Measurements from ENCODE around the gene PCK1.

Gene PCK1

GRCh38 chr20:57608516-57608915 is 47.6 kb downstream of the PCK1 start:
- no peak for DNase-seq

GRCh38 chr20:57609086-57609841 is 48.4 kb downstream of the PCK1 start:
- DNase-seq, result no peak

GRCh38 chr20:57609842-57610167 is 48.9 kb downstream of the PCK1 start:
- no peak for DNase-seq

DNA sequence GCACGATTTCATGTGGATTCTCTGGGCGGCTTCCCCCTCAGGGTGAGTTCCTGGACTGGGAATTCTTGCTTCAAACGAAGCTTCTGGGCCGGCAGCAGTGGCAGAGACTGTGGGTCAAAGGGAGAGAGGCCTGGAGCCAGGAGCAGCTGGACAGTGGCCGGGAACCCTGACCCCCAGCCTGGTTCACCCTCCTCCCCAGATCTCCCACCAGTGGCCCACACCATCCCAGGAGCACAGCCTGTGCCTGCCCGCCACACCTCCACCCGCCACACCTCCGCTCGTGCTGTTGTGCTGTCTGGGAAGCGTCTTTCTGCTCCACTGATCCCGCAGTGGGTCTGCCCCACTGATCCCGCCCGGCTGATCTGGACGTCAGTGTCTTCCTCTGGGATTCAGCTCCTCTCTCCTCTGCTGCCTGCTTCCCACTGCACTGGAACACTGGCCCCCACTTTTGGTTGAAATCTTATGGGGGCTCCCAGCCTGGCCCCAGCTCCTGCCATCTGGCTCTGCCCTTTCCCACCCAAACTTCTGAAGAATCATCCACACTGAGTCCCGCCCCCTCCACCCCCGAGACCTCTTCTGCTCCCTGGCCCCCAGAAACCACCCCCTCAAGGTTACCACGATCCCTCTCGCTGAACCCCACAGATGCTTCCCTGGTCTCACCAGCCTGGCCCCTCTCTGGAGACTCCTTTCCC is 49.5 kb downstream of the PCK1 start:
- DNase-seq, result no peak

DNA sequence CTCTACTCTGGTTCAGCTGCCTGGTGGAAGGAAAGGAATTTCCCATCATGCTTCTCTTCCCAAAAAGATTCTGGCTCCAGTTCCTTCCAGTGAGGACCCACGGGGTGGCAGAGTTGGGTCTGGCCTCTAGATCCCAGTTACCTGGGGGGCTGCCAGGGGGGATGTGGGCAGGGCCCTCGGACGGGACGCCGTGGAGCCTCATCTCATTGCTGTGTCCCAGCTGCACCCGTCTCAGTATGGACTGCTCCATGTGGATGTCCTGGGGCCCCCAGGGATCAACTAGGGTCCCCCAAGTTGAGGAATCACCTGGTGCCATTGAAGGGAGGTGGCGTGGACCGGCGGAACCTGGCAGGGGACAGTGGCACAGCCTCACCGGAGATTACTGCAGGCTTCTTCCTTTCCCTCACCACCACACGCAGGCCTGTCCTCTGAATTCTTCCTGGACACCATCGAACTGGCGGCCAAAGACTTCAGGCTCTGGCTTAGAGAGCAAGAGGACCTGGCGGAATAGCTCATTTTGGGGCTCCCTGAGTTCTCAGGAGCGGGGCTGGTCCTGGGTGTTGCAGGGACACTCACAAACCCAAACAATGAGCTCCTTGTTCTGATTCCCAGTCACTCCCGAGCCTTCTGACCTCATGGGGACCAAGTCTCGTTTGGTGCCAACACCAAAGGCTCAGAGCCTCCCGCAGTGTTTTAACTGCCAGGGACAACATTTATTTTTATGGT is 50.8 kb downstream of the PCK1 start:
- DNase-seq, result no peak

DNA sequence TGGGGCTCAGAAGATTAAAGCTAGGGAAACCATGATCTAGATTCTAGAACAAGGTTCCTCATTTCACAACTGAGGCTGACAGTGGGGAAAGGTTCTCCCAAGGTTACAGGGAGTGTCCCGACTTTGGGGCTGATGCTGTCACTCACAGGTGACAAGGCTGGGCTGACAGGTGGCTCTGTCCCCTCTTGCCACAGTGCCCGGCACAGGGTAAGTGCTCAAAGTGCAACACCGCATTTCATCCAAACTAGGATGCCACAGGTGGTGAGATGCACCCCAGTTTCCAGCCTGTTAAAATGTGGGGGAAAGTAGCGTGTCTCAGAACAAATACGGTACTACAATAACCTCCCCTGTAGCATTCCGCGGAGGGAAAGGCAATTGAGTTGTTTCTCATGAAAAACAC is 51.5 kb downstream of the PCK1 start:
- DNase-seq, result no peak

- no peak for DNase-seq
Measured at GRCh38 chr20:57612916-57613315, 52.0 kb downstream of the PCK1 start.

DNA sequence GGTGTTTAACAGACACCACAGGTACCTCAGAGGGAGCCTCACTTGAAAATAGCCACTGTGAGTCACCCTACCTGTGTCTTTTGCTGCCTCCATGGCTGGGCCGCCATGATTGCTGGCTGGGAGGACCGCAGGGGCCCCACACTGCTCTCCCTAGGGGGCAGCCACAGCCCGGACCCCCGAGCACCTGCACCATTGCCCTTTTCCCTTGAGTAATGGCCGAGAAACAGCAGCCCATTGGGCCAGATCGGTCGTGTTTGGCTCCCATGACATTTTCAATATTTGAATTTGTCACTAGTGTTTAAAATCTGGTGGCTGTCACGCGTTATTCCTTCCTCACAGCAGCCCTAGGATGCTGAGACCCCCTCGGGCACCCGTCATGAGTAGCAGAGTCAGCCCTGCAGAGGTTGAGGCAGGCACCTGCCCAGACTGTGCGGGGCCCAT is 52.6 kb downstream of the PCK1 start:
- no peak for DNase-seq

DNA sequence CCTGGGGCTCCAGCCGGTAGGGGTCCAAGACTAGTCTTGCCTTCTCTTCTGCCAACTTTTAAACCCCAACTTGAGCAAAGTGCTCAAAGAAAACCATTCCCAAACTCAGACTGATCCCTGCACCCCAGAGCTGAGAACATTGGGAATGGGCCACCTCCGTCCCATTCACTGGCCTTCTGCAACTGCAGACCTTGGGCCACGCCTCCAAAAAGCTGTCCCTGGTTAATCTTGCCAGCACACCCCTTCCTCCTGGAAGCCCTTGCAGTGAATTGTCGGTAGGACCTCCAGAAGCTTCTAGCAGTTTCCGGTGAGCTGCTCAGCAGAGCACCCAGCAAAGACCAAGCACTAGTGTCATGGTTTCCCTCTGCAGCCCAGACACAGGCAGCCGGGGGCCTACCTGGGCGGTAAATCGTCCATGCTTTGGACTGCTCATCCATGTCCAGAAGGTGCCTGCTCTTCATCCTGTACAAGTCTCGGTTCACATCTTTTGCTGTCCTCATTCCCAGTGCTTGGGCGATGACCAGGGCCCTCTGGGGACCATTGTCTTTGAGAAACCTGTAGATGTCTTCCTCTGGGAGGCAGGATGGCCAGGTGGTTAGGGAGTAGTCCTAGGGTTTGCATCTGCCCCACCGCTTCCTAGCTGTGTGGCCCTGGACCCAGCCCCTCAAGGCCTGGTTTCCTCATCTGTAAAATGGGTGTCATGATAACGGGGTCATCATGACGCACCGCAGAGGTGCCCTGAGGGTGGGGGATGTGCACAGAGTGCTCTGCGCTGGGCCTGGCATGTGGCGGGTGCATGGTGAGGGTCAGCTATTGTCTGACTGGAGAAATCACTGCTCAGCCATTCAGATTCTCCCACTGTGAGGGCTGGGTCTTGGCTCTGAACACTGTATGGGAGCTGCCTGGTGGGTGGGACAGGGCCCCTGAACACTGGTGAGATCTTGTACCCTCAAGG is 53.9 kb downstream of the PCK1 start:
- no peak for DNase-seq

GRCh38 chr20:57615445-57615811 is 54.5 kb downstream of the PCK1 start:
- no peak for DNase-seq

GRCh38 chr20:57616143-57616951 is 55.4 kb downstream of the PCK1 start:
- DNase-seq, result no peak

DNA sequence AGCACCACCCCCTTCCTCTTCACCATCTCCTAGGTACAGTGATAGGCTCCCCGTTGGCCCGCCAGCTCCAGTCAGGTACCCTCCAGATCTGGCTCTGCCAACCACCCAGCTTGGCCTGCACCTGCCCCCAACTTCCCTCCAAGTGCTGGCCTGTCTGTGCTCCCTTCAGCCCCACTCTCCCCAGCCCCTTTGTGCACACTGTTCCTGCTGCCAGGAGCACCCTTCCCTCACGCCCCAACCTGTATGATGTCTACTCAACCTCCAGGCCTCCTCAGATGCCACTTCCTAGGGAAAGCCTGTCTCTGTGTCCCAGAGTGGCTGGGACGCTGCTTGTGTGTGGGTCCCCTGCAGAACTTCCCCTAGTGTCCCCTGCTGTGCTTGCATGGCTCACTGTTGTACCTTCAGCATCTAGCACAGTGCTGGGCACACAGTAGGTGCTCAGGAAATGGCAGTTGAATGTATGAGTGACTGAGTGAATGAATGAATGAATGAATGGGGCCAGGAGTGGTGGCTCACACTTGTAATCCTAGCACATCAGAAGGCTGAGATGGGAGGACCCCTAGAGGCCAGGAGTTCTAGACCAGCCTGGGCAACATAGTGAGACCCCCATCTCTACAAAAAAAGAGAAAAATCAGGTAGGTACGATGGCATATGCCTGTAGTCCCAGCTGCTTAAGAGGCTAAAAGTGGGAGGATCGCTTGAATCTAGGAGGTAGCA is 56.3 kb downstream of the PCK1 start:
- DNase-seq, result no peak
